GM12891 (cell line): ENCODE results near the gene TMEM38A.

ENCODE experiments used
- PAX5 ChIP-seq: IDR thresholded peaks from 2 replicates; pipeline ENCODE4 v1.6.1; 2011; ENCODE audit warnings: low read length, moderate library complexity, mild to moderate bottlenecking; ENCODE audit not compliant: insufficient read depth, severe bottlenecking
- POLR2A ChIP-seq: IDR thresholded peaks from 2 replicates; pipeline ENCODE4 v1.6.1; 2011; ENCODE audit warnings: low read depth, low read length, control low read depth
- POLR2AphosphoS5 ChIP-seq: IDR thresholded peaks from 2 replicates; pipeline ENCODE4 v1.6.1; 2011; ENCODE audit warnings: low read depth, low read length, control low read depth
- SPI1 ChIP-seq: IDR thresholded peaks from 2 replicates; pipeline ENCODE4 v1.6.1; 2011; ENCODE audit warnings: low read depth, low read length, control low read depth
- TAF1 ChIP-seq: IDR thresholded peaks from 2 replicates; pipeline ENCODE4 v1.6.1; 2011; ENCODE audit warnings: low read depth, low read length, control low read depth

- no peak for TF ChIP-seq TAF1
- TF ChIP-seq POLR2A: no peak
- TF ChIP-seq POLR2AphosphoS5: no peak
- no peak for TF ChIP-seq PAX5
- no peak for TF ChIP-seq SPI1
Measured at GRCh38 chr19:16679811-16680210, 18.9 kb downstream of the TMEM38A start.
